KOPT-K1 (cell line): ENCODE measurements around the gene MOSMO.

Source experiments
- H3K27ac ChIP-seq: fragments of 200-600 bp; sonication (generic); 2 replicates; pipeline ENCODE4 v1.5.1; 2016; ENCODE audit warnings: antibody characterized with exemption, mild to moderate bottlenecking, low read depth, low read length; ENCODE audit not compliant: poor library complexity, severe bottlenecking
- H3K36me3 ChIP-seq: fragments of 200-600 bp; sonication (generic); 2 replicates; pipeline ENCODE4 v1.5.1; 2017; ENCODE audit warnings: antibody characterized with exemption, mild to moderate bottlenecking, low read length, moderate library complexity; ENCODE audit not compliant: insufficient read depth
- H3K9me3 ChIP-seq: fragments of 200-600 bp; sonication (generic); 2 replicates; pipeline ENCODE4 v1.5.1; 2017; ENCODE audit warnings: antibody characterized with exemption, low read length, mild to moderate bottlenecking; ENCODE audit not compliant: insufficient read depth, poor library complexity, severe bottlenecking

MOSMO gene

DNA sequence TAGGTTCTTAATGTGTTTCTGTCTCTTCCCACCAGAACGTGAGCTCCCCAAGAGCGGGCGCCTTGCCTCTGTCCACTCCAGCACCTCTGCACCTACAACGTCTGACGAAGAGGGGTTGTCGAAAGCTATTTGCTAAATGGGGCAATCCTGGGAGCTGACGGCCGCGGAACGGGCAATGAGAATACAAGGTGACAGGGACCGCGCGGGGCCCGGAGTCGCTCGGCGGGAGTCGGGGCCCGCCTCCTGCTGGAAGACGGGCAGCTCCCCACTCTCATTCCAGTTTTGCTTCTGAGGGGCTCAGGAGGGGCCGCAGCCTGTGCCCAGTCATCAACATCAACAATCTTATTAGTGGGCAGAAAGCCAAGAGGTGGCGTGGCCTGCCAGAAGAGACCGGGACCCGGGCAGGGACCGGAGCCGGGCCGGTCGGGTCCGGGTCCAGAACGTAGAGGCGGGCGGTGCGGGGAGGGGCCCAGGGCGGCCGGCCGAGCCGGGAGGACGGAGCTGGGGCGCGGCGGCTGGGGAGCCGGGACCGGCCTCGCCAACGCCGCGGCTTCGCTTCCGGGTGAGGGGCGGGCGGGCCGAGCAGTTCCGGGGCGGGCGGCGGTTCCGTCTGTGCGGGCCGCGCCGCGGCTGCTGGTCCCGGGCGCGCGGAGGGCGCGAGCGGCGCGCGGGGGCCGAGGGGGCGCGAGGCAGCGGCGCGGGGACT lies at the start of gene MOSMO:
MOSMO (plus strand) TSS at position 603 of the 706 bp plus-strand sequence. CDS start 191 bp downstream, outside the sequence.
- no peaks in the 10 kb centered on the region for H3K36me3 ChIP-seq
- peak within 1 kb of the TSS; percentile 64 for H3K27ac ChIP-seq
- H3K9me3 ChIP-seq = no peaks in the 10 kb centered on the region

DNA sequence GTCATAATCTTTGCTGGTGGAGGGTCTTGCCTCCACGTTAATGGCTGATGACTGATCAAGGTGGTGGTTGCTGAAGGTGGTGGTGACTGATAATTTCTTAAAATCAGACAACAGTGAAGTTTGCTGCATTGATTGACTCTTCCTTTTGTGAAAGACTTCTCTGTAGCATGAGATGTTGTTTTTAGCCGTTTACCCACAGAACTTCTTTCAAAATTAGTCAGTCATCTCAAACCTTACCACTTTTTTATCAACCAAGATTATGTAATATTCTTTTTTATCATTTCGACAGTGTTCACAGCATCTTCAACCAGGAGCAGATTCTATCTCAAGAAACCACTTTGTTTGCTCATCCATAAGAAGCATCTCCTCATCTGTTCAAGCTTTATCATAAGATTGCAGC lies 48.9 kb upstream of the MOSMO start:
- Histone ChIP-seq H3K36me3 (peaks cover 87% of the 10 kb centered on the region), H3K27ac (no peak overlapping the region), H3K9me3 (no peaks in the 10 kb centered on the region)

DNA sequence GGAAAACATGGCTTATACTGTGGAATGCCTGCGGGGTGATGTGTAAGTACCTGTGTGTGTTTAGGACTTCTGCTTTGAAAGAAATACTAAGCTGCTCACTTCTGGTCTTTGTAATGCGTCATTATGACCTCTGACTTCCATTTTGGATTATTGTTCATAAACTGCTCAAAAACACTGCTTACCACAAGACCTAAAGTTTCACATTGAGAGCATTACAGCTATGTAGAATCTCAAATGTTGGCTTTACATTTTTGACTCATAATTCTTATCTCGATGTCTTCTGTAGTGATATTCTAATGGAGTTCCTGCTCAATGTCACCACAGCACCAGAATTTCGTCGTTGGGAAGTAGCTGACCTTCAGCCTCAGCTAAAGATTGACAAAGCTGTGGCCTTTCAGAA lies 45.4 kb upstream of the MOSMO start:
- Histone ChIP-seq H3K36me3 (peaks cover 97% of the 10 kb centered on the region), H3K27ac (no peak overlapping the region), H3K9me3 (no peaks in the 10 kb centered on the region)

DNA sequence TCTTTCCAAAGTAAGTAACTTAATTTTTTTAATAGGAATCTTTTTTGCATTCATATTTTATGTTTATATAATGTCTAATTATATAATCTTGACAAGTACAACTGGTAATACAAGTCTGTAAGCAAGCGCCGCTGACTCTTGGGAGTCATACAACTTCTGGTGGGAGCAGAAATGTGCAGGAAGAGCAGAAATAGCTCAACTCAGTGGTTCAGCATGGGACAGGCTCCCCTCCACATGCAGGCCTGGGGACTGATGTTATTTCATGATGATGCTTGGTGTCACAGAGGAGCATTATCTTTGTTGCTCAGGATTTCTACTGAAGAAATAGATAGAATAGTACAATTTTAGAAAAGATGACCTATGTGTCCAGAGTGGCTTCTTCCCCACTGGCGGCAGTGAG lies 44.0 kb upstream of the MOSMO start:
- H3K36me3 ChIP-seq = peaks cover 97% of the 10 kb centered on the region

DNA sequence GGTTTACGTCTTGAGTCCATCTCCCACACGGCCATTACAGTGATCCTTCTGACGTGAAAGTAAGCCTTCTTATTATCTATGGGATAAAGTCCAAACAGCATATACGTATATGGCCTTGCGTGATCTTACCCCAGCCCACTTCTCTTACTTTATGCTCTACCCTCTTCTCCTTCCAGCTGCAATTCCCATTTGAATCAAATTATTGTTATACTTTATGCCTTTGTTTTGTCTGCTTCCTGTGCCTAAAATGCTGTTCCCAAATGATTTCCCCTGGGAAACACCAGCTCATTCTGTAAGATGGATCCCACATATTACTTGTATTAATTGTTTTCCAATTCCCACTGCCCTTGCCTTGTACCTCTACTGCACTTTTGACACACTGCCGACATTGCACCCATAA lies 43.6 kb upstream of the MOSMO start:
- H3K9me3 ChIP-seq = no peaks in the 10 kb centered on the region
- H3K36me3 ChIP-seq = peaks cover 97% of the 10 kb centered on the region

More for the DNA sequence above, 44.0 kb upstream of the MOSMO start:
- no peaks in the 10 kb centered on the region for H3K9me3 ChIP-seq
- no peak overlapping the region for H3K27ac ChIP-seq

DNA sequence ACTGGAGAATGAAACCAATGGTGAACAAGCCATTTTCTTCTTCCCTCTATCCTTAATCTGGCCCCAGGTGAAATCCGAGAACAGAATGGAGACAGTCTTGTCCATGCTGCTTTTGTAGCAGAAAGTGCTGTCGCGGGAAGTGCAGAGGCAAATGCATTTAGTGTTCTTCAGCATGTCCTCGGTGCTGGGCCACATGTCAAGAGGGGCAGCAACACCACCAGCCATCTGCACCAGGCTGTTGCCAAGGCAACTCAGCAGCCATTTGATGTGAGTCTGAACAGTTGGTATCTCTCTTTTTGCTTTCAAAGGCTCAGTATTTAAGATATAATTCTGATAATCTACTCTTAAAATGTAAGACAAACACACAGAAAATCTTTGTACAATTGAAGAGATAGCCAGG lies 36.1 kb upstream of the MOSMO start:
- Histone ChIP-seq H3K36me3 (peaks cover 100% of the 10 kb centered on the region), H3K27ac (no peak overlapping the region), H3K9me3 (no peaks in the 10 kb centered on the region)

More for the DNA sequence above, 43.6 kb upstream of the MOSMO start:
- no peak overlapping the region for H3K27ac ChIP-seq

DNA sequence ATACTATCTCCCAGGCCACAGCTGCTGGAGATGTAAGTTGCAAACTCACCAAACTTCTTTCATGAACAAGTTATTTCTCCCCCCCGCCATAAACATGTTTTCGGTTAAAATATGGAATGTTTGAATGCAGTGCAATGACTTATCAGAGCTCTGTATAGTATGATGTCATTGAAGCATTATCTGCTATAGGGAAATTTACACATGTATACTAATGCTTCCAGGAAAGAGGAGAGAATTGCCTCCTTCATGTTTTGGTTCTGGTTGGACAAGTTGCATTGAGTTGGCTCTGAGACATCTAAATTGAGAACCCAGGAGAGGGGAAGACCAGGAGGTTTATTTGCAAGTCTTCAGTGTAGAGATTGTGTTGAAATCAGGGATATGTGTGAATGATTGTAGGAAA lies 34.0 kb upstream of the MOSMO start:
- no peaks in the 10 kb centered on the region for H3K9me3 ChIP-seq
- peaks cover 100% of the 10 kb centered on the region for H3K36me3 ChIP-seq
- no peak overlapping the region for H3K27ac ChIP-seq

DNA sequence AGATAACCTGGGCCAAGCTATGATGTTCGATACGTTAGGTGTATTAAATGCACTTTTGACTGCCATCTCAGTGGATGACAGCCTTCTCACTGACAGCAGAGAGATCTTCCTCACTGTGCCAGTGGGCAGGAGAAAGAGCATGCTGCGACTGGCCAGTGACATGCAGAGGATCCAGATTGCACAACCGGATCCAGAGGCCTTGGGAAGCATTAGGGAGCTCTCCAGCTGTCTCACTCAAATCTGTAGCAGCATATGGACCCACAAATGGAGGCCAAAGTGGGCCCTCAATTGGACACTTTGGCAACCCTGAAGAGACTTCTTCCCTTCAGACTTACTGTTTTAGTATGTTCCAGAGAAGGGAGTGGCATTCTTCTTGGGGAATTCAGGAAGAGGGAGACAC lies 27.9 kb upstream of the MOSMO start:
- H3K9me3 ChIP-seq = no peaks in the 10 kb centered on the region
- H3K36me3 ChIP-seq = peaks cover 100% of the 10 kb centered on the region
- no peak overlapping the region for H3K27ac ChIP-seq

DNA sequence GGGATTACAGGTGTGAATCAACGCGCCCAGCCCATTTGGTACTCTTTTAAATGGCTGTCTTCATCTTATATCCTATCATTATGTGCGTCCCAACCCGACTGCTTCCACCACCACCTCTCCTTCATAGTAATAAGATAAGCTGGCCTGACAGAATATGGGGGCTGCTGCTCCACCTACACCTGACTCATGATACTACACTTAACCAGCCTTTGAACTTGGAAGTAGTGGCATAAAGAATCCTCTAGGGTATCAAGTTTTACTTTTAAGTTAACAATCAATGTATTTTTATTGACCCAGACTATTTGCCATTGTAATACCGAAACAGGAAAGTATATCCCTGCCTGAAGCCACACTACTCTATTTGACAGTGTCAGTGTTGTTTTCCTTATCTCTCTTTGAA lies 25.8 kb upstream of the MOSMO start:
- Histone ChIP-seq H3K27ac (no peak overlapping the region), H3K9me3 (no peaks in the 10 kb centered on the region), H3K36me3 (peaks cover 98% of the 10 kb centered on the region)

DNA sequence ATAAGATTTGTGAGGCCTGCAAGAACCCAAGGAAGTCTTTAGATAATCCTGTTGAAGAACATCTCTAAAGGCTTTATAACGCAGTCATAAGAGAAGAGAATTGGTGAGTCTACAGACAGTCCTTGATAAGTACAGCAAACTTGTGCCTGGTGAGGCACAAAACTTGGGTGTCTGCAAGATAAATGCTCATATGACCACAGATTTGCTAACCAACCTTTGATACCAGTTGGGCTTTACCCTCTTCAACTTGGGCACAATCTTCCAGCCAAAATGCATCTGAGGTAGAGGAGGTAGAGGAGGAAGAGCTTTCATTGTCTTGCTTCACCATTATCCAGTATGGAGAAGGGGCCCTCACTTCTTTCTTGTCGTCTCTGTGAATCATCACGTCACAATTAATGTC lies 23.8 kb upstream of the MOSMO start:
- H3K9me3 ChIP-seq = no peaks in the 10 kb centered on the region
- H3K27ac ChIP-seq = no peak overlapping the region
- peaks cover 82% of the 10 kb centered on the region for H3K36me3 ChIP-seq

DNA sequence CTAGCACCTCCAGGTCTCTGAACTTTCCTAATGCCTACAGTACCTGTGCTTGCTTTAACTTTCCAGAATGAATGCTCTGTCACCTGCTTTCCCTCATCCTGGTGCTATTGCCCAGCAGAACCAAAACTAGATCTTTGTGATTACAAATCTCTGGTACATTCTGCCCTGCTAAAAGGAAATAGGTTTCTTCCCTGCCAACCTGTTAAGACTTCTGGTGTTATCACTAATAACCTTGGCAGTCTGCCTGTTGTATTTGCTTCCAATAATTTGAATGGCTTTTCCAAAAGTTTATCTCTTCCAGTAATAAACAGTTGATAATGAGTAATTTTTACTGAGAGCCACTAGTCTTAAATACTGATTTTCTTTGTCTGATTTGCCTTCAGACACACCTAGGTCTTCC lies 22.4 kb upstream of the MOSMO start:
- H3K36me3 ChIP-seq = peaks cover 68% of the 10 kb centered on the region
- H3K27ac ChIP-seq = no peak overlapping the region
- no peaks in the 10 kb centered on the region for H3K9me3 ChIP-seq

DNA sequence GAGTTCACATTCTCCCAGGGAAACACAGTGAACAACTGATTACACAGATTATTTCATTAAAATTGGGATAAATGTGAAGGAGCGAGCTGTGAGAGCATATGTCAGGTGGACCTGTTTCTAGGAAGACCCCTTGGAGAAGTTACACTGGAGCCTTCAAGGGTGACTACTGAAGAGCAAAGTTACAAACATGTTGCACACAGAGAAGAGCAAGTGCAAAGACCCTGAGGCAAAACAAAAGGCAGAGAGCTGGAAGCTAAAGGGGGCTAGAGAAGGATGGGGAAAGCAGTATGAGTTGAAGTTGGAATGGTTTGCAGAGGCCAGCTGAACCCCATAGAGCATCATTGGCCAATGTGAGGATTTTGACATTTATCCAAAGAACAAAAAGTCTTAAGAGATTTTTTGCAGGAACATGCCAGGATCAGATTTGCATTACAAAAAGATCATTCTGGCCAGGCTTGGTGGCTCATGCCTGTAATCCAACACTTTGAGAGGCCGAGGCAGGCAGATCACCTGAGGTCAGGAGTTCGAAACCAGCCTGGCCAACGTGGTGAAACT lies 21.1 kb upstream of the MOSMO start:
- Histone ChIP-seq H3K36me3 (peaks cover 55% of the 10 kb centered on the region), H3K27ac (no peak overlapping the region), H3K9me3 (no peaks in the 10 kb centered on the region)

DNA sequence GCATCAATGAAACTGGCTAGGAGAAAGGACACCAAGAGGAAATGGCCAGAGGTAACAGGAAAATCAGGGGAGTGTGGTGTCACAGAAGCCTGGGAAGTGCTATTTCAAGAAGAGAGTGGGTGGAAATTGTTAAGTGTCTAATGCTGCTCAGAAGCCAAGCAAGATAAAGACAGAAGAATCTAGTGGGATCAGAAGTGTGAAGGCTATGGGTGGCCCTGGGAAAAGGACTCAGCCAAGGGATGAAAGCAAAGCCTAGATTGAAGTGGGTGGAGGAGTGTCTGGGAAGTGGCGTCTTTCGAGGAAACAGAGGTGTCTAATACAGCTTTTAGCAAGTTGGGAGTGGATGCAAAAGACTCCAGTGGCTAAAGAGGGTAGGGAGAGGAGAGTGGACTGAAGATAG lies 20.4 kb upstream of the MOSMO start:
- Histone ChIP-seq H3K27ac (no peak overlapping the region), H3K36me3 (peaks cover 48% of the 10 kb centered on the region), H3K9me3 (no peaks in the 10 kb centered on the region)

DNA sequence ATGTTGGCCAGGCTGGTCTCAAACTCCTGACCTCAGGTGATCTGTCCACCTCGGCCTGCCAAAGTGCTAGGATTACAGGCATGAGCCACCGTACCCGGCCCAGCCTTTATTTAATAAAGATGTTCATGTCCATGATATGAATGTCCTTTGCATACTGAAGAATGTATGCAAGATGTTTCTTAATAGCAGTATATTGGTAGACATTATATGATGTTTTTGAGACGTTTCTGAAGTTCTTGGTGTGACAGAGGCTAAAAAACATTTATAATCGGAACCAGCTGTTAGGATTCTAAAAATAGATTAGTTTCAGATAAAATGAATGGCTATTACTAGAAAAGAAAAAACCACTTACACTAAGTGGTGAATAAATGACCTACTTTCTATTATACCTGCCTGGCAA lies 18.8 kb upstream of the MOSMO start:
- Histone ChIP-seq H3K27ac (no peak overlapping the region), H3K36me3 (peaks cover 32% of the 10 kb centered on the region), H3K9me3 (no peaks in the 10 kb centered on the region)

DNA sequence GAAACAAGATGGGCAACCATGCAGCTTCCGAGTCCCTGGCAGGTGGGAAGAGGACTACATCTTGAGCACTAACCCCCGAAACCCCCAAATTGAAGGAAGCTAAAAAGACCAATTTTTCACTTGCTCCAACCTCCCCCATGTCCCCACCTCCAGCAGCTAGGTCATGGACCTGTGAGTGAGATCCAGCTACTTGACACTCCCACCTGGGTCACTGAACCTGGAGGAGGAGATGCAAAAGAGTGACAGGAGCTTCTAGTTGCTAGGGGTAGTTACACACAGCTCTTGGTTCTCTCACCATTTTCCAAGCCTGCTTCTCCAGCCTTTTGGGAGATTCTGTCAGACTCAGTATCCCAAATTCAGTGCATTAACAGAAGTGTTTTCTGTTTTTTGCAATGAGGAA lies 18.2 kb upstream of the MOSMO start:
- H3K36me3 ChIP-seq = peaks cover 25% of the 10 kb centered on the region
- H3K27ac ChIP-seq = no peak overlapping the region

DNA sequence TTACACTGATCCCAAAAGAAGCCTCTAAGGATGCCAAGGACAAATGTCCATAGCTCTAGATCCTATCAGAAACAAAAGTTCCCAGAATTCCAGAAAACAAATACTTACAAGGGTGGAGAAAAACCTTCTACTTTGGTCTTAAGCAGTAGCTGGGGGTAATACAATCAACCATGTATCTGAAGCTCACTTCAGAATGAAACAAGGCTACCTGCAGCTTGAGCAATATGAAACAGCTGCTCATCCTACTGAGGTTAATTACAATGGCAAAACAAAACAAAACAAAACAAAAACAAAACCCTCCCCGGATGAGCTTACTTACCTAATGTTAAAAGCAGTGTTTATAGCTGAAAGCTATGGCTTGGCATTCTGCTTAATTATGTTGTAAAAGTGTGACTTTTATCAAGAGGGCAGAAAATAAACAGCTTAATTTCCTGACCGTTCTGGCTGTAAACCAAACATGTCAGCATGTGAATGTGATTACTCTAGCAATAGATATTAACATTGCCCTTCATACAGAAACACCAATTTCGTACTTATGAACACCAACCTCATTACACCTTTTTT lies 17.4 kb upstream of the MOSMO start:
- Histone ChIP-seq H3K36me3 (peaks cover 18% of the 10 kb centered on the region), H3K27ac (no peak overlapping the region), H3K9me3 (no peaks in the 10 kb centered on the region)

More for the DNA sequence above, 18.2 kb upstream of the MOSMO start:
- H3K9me3 ChIP-seq = no peaks in the 10 kb centered on the region
